Left ventricle myocardium inferior (tissue), 1 donor: ENCODE data around the gene MFSD12. TPM values are rescaled to one million over a fixed set of nuclear protein-coding genes. Genes with fewer than 3 reads are reported as not detected.

Source experiments
- DNase-seq: peaks from one replicate; pipeline ENCODE4 v3.0.0-alpha.2; 2020
- H3K27ac ChIP-seq: fragments of 200-600 bp; replicated peaks from 2 replicates; pipeline ENCODE4 v1.8.0; 2021
- H3K27me3 ChIP-seq: fragments of 200-600 bp; 2 replicates; pipeline ENCODE4 v1.8.0; 2021; ENCODE audit warnings: low read depth
- H3K36me3 ChIP-seq: fragments of 200-600 bp; 2 replicates; pipeline ENCODE4 v1.8.0; 2021
- H3K4me1 ChIP-seq: fragments of 200-600 bp; 2 replicates; pipeline ENCODE4 v1.8.0; 2021
- H3K4me3 ChIP-seq: fragments of 200-600 bp; 2 replicates; pipeline ENCODE4 v1.8.0; 2021; ENCODE audit warnings: mild to moderate bottlenecking, moderate library complexity
- H3K9me3 ChIP-seq: fragments of 200-600 bp; replicated peaks from 2 replicates; pipeline ENCODE4 v1.8.0; 2021
- intact Hi-C: fragments of 100-400 bp; cut with micrococcal nuclease; formaldehyde crosslinking; loops from one replicate; pipeline ENCODE4 v1.11.0; 2022
- total RNA-seq: library from RNA; stranded (reverse); fragmentation: NEBNext Ultra II Directional; extraction: Animal tissue kit (Norgen Biotek cat#: 25700); gene quantifications from one replicate; pipeline ENCODE4 v1.2.1, GENCODE V29; 2021
- TF ChIP-seq, protein P1 (sequence below): fragments of 200-600 bp; IDR thresholded peaks from 2 replicates; pipeline ENCODE4 v1.8.0; 2021; ENCODE audit warnings: antibody characterized with exemption, mild to moderate bottlenecking, borderline replicate concordance
- donor health status: DM: no; HTN: yes; CAD: no; lungs with severe emphysema.

MFSD12 gene
- total RNA-seq, 1 donor from 2014 or later, result 23.5 TPM

DNA sequence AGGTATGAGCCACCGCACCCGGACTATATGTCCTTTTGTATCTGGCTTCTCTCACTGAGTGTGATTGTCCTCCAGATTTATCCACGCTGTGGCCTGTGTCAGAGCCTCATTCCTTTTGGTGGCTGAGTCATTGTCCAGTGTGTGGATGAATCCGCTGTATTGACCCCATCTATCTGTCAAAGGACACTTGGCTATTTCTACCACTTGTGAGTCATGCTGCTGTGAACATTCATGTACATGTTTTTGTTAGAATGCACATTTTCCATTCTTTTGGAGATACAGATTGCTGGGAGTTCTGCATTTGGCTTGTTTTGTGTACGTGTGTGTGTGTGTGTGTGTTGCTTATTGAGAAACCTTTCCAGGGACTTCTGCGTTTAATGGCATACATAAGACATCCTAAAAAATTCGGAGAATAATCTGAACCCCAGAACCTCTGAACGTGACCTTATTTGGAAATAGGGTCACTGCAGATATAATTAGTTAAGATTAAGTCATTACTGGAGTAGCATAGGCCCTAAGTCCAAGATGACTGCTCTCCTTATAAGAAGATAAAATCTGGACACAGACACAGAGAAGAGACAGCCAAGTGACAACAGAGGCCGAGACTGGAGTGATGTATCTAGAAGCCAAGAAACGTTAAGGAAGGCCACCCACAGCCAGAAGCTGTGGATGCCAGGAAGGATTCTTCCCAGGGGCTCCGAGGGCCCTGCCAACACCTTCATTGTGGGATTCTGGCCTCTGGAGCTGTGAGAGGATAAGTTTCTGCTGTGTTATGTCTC is 23.0 kb upstream of the MFSD12 start:
- TF ChIP-seq, protein P1, sequence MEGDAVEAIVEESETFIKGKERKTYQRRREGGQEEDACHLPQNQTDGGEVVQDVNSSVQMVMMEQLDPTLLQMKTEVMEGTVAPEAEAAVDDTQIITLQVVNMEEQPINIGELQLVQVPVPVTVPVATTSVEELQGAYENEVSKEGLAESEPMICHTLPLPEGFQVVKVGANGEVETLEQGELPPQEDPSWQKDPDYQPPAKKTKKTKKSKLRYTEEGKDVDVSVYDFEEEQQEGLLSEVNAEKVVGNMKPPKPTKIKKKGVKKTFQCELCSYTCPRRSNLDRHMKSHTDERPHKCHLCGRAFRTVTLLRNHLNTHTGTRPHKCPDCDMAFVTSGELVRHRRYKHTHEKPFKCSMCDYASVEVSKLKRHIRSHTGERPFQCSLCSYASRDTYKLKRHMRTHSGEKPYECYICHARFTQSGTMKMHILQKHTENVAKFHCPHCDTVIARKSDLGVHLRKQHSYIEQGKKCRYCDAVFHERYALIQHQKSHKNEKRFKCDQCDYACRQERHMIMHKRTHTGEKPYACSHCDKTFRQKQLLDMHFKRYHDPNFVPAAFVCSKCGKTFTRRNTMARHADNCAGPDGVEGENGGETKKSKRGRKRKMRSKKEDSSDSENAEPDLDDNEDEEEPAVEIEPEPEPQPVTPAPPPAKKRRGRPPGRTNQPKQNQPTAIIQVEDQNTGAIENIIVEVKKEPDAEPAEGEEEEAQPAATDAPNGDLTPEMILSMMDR, result no peak
- Histone ChIP-seq H3K4me3 (no peak overlapping the region), H3K27ac (no peak overlapping the region), H3K36me3 (no peaks in the 10 kb centered on the region), H3K27me3 (peaks cover 21% of the 10 kb centered on the region), H3K4me1 (peaks cover 20% of the 10 kb centered on the region), H3K9me3 (no peaks in the 10 kb centered on the region)
- intact Hi-C loops, result no loop called here
- no peak for DNase-seq

DNA sequence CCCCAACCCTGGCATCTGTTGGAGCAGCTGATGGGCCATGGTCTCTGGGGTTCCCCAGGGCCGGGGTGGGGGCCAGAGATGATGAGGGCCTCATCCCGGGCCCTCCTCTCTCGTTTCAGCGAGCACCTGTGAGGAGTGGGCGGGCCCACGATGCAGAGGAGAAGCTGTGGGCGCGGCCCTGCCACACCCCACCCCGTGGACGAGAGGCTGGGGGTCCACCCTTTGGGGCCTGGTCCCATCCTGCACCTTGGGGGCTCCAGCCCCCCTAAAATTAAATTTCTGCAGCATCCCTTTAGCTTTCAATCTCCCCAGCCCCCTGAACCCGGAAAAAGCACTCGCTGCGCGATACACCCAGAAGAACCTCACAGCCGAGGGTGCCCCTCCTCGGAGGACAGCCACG is 21.0 kb upstream of the MFSD12 start:
- intact Hi-C loops, result no loop called here
- Histone ChIP-seq H3K27me3 (peaks cover 2% of the 10 kb centered on the region), H3K9me3 (no peaks in the 10 kb centered on the region), H3K4me1 (peaks cover 21% of the 10 kb centered on the region), H3K4me3 (no peak overlapping the region), H3K27ac (no peak overlapping the region), H3K36me3 (peaks cover 2% of the 10 kb centered on the region)
- no peak for DNase-seq
- TF ChIP-seq, protein P1, result no peak

DNA sequence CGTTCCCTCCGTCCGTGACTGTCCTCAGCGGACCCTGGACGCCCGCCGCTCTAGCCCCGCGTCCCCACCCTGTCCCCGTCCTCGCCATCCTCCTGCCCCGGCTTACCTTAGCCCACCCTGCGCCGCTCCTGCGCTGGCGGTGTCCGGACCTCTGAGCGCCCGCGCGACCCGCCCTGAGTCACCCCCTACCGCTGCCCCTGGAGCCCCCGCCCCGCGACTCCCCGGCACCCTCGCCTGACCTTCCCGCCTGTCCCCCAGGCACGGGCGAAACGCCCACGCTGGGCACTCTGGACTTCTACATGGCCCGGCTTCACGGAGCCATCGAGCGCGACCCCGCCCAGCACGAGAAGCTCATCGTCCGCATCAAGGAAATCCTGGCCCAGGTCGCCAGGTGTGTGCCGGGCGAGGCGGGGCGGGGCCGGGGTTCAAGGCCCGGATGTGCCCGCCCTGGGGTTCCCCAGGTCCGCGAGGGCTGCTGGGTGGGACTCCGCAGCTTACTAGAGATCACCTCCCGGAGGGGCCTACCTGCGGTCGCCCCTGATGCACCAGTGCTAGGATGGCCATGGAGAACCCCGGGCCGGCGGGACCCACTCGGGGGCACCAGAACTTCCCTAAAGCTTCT is 20.4 kb upstream of the MFSD12 start:
- intact Hi-C loops, result no loop called here
- no peak overlapping the region for H3K27ac ChIP-seq
- H3K4me3 ChIP-seq, result no peak overlapping the region
- H3K9me3 ChIP-seq, result no peaks in the 10 kb centered on the region
- H3K36me3 ChIP-seq, result peaks cover 2% of the 10 kb centered on the region
- DNase-seq, result no peak
- no peaks in the 10 kb centered on the region for H3K27me3 ChIP-seq
- H3K4me1 ChIP-seq, result peaks cover 27% of the 10 kb centered on the region
- TF ChIP-seq, protein P1, result no peak

DNA sequence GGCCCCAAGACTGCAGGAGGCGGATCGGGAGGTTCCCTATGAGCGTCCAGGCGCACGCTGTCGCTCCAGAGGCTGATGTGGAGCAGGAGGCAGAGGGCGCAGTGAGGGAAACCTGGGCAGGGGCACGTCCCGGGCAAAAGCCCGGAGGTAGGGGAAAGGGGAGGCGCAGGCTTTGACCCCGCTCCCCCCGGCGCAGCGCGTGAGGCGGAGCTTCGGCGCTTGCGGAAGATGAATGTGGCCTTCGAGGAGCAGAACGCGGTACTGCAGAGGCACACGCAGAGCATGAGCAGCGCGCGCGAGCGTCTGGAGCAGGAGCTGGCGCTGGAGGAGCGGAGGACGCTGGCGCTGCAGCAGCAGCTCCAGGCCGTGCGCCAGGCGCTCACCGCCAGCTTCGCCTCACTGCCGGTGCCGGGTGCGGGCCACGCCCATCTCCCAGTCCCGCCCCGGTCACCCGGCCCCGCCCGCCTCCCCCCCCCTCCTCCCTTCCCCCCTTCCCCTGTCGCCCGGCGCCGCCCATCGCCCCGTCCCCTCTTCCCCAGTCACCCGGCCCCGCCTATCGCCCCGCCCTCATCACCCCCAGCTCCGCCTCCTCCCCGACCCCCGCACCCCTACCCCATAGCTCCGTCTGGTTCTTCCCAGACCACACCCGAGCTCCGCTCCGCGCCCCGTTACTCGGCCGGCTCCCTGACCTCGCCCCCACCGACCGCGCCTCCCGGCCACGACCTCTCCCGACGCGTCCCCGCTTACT is 19.5 kb upstream of the MFSD12 start:
- H3K36me3 ChIP-seq, result peaks cover 2% of the 10 kb centered on the region
- H3K9me3 ChIP-seq, result no peaks in the 10 kb centered on the region
- peak overlapping the region; percentile 62 for H3K4me3 ChIP-seq
- H3K27me3 ChIP-seq, result no peaks in the 10 kb centered on the region
- H3K27ac ChIP-seq, result peak overlapping the region; percentile 44
- peak; percentile 62 for DNase-seq
- TF ChIP-seq, protein P1, result no peak
- intact Hi-C loops, result no loop called here
- peaks cover 33% of the 10 kb centered on the region for H3K4me1 ChIP-seq

DNA sequence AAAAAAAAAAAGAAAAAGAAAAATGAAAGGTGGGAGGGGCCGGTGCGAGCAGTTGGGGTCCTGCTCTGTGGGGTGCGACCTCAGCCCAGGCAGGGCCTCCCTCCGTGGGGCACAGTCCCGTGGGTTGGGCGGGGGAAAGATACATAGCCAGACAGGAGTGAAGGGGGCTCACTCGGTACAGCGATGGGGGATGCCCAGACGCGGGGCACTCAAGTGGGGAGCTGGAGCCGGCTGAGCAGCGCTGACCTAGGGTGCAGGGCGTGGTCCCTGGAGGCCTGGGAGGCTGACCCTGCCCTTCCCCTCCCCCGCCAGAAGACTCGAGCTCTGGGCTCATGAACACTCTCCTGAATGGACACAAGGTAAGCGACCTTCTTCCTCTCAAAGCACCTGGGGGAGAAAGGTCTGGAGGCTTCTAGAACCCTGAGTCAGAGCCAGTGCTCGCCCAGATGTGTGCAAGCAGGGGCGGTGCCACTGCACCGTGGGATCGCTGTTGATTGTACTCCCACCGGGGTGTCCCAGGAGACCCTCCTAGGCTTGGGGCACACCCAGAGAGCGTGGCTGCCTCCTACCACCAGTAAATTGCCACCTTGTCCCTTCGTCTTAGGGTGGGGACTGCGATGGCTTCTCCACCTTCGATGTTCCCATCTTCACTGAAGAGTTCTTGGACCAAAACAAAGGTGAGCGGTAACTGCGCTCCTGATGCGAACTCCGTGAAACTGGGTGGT is 18.7 kb upstream of the MFSD12 start:
- DNase-seq, result no peak
- H3K4me1 ChIP-seq, result peaks cover 34% of the 10 kb centered on the region
- no peaks in the 10 kb centered on the region for H3K27me3 ChIP-seq
- H3K27ac ChIP-seq, result peak overlapping the region; percentile 44
- TF ChIP-seq, protein P1, result no peak
- peaks cover 2% of the 10 kb centered on the region for H3K36me3 ChIP-seq
- peak overlapping the region; percentile 62 for H3K4me3 ChIP-seq
- no peaks in the 10 kb centered on the region for H3K9me3 ChIP-seq
- intact Hi-C loops, result no loop called here
